HepG2 (cell line): Measurements from ENCODE around the gene TPX2. TPM values are rescaled to one million over a fixed set of nuclear protein-coding genes. Genes with fewer than 3 reads are reported as not detected.

ENCODE experiments used
- CBX5 ChIP-seq: sonication (generic); formaldehyde crosslinking; IDR thresholded peaks from 2 replicates; pipeline ENCODE4 v1.4.0; 2020; ENCODE audit warnings: missing genetic modification reagents, borderline replicate concordance
- ELF1 ChIP-seq: sonication (generic); formaldehyde crosslinking; IDR thresholded peaks from 2 replicates; pipeline ENCODE4 v1.4.0; 2020; ENCODE audit warnings: missing genetic modification reagents
- FUBP1 ChIP-seq: sonication (generic); formaldehyde crosslinking; IDR thresholded peaks from 2 replicates; pipeline ENCODE4 v1.5.1; 2020; ENCODE audit warnings: missing genetic modification reagents, mild to moderate bottlenecking, borderline replicate concordance
- HNRNPL ChIP-seq: fragments of 200-400 bp; formaldehyde crosslinking; IDR thresholded peaks from 2 replicates; pipeline ENCODE4 v1.6.1; 2017; ENCODE audit warnings: mild to moderate bottlenecking, low read depth, low read length
- POLR2G ChIP-seq: fragments of 200-400 bp; formaldehyde crosslinking; IDR thresholded peaks from 2 replicates; pipeline ENCODE4 v1.6.1; 2018; ENCODE audit warnings: mild to moderate bottlenecking, low read depth, low read length, moderate library complexity
- SMAD9 ChIP-seq: sonication (generic); formaldehyde crosslinking; IDR thresholded peaks from 2 replicates; pipeline ENCODE4 v1.5.1; 2020; ENCODE audit warnings: mild to moderate bottlenecking, missing genetic modification reagents
- TFAP4 ChIP-seq: sonication (generic); IDR thresholded peaks from 2 replicates; pipeline ENCODE4 v1.6.1; 2016; ENCODE audit warnings: low read depth, borderline replicate concordance
- ZNF230 ChIP-seq: sonication (generic); formaldehyde crosslinking; IDR thresholded peaks from 2 replicates; pipeline ENCODE4 v1.4.0; 2020; ENCODE audit warnings: mild to moderate bottlenecking, missing genetic modification reagents
- ZNF326 ChIP-seq: sonication (generic); formaldehyde crosslinking; IDR thresholded peaks from 2 replicates; pipeline ENCODE4 v1.4.0; 2020; ENCODE audit warnings: missing genetic modification reagents, borderline replicate concordance
- ZNF431 ChIP-seq: sonication (generic); formaldehyde crosslinking; IDR thresholded peaks from 2 replicates; pipeline ENCODE4 v1.9.0; 2022; ENCODE audit warnings: missing genetic modification reagents, low read depth, mild to moderate bottlenecking, borderline replicate concordance
- ZNF558 ChIP-seq: sonication (generic); formaldehyde crosslinking; IDR thresholded peaks from 2 replicates; pipeline ENCODE4 v1.9.0; 2022; ENCODE audit warnings: mild to moderate bottlenecking, missing genetic modification reagents, borderline replicate concordance
- ZNF687 ChIP-seq: sonication (generic); formaldehyde crosslinking; IDR thresholded peaks from 2 replicates; pipeline ENCODE4 v1.5.1; 2020; ENCODE audit warnings: mild to moderate bottlenecking, missing genetic modification reagents, moderate library complexity
- ZNF800 ChIP-seq: sonication (generic); formaldehyde crosslinking; IDR thresholded peaks from 2 replicates; pipeline ENCODE4 v1.4.0; 2020; ENCODE audit warnings: missing genetic modification reagents
- polyA plus RNA-seq, 8 experiments: library from polyadenylated mRNA; depleted of rRNA in 3 of 8; stranded (reverse) in 7 of 8; unstranded in 1 of 8; fragments of >200 nt; fragmentation: Illumina TruSeq in 4 of 8; extraction: Trizol in 4 of 8; gene quantifications; 2 replicates each; pipeline versions ENCODE4 v1.2.1 to v1.2.3, GENCODE V29; 2011 to 2016; ENCODE audit warnings: low read depth in 4 of 8, missing spikeins in 1 of 8, mixed read lengths in 1 of 8; ENCODE audit not compliant: insufficient read depth in 1 of 8
- total RNA-seq, 5 experiments: library from RNA; depleted of rRNA; stranded (reverse); fragments of >200 nt; fragmentation: Illumina TruSeq; extraction: Trizol; gene quantifications; 2 replicates each; pipeline ENCODE4 v1.2.3, GENCODE V29; 2016; ENCODE audit warnings: low read depth in 1 of 5
- TF ChIP-seq, protein P1 (sequence below): sonication (generic); formaldehyde crosslinking; IDR thresholded peaks from 2 replicates; pipeline ENCODE4 v1.4.0; 2020; ENCODE audit warnings: missing genetic modification reagents
- TF ChIP-seq, protein P2 (sequence below): sonication (generic); formaldehyde crosslinking; IDR thresholded peaks from 2 replicates; pipeline ENCODE4 v1.8.1; 2023; ENCODE audit warnings: mild to moderate bottlenecking, moderate library complexity, missing genetic modification reagents

TPX2 gene
- total and polyA plus RNA-seq, 2 of the 13 experiments (the other 11 are each of a cell fraction or from before 2014, with no cell fraction given): 34.3 to 124 TPM

GRCh38 chr20:31707994-31708735 is 30.9 kb upstream of the TPX2 start (continued):
- no peak for TF ChIP-seq FUBP1 (CRISPR knock-in tag)
- TF ChIP-seq, protein P1, sequence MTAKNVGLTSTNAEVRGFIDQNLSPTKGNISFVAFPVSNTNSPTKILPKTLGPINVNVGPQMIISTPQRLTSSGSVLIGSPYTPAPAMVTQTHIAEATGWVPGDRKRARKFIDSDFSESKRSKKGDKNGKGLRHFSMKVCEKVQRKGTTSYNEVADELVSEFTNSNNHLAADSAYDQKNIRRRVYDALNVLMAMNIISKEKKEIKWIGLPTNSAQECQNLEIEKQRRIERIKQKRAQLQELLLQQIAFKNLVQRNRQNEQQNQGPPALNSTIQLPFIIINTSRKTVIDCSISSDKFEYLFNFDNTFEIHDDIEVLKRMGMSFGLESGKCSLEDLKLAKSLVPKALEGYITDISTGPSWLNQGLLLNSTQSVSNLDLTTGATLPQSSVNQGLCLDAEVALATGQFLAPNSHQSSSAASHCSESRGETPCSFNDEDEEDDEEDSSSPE (CRISPR knock-in tag): 0 out of 2 replicates have a peak, but pooled peaks have one; percentile 17
- TF ChIP-seq HNRNPL: peak; percentile 64; the same call in 1 of the 2 replicates
- TF ChIP-seq ELF1 (CRISPR knock-in tag): 0 out of 2 replicates have a peak, but pooled peaks have one; percentile 7
- peak; percentile 52; the same call in 1 of the 2 replicates for TF ChIP-seq ZNF558 (CRISPR knock-in tag)
- TF ChIP-seq, protein P2, sequence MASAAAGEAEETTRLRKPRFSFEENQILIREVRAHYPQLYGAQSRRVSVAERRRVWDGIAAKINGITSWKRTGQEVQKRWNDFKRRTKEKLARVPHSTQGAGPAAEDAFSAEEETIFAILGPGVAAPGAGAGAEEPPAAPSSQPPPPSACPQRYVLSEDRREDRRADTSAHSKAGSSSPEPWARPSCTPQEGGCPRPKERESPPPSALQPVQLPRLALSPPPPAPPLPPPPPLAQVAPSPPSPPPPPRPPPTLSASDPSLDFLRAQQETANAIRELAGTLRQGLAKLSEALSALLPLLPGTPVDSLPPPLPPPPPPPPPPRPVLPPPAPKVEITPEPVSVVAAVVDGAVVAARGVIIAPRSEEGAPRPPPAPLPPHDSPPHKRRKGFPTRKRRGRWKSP (CRISPR knock-in tag): peak; percentile 35; the same call in 1 of the 2 replicates
- 0 out of 2 replicates have a peak, but pooled peaks have one; percentile 4 for TF ChIP-seq ZNF431 (CRISPR knock-in tag)
- no peak for TF ChIP-seq ZNF800 (CRISPR knock-in tag)
- TF ChIP-seq TFAP4: peak; percentile 78
- peak; percentile 47; the same call in 1 of the 2 replicates for TF ChIP-seq CBX5 (CRISPR knock-in tag)
- TF ChIP-seq ZNF687 (CRISPR knock-in tag): peak; percentile 70
- peak; percentile 67; the same call in 1 of the 2 replicates for TF ChIP-seq SMAD9 (CRISPR knock-in tag)
- 0 out of 2 replicates have a peak, but pooled peaks have one; percentile 9 for TF ChIP-seq POLR2G
- 0 out of 2 replicates have a peak, but pooled peaks have one; percentile 56 for TF ChIP-seq ZNF230 (CRISPR knock-in tag)
- 0 out of 2 replicates have a peak, but pooled peaks have one; percentile 63 for TF ChIP-seq ZNF326 (CRISPR knock-in tag)
